Adrenal gland (tissue), 12 donors: ENCODE results near the gene PPP1R12B. TPM values are rescaled to one million over a fixed set of nuclear protein-coding genes. Genes with fewer than 3 reads are reported as not detected.
"Not testable (repeated sequence)": the region's sequence is repeated elsewhere in the genome, so short reads cannot be mapped to it uniquely, and the experiment has no call there.

Experiments
- DNase-seq, 7 donors: peaks; one replicate each; pipeline ENCODE4 v3.0.0-alpha.2; 2019 to 2020
- H3K27ac ChIP-seq, 5 donors: fragments of 200-600 bp; sonication (generic) in 4 of 5; 1 replicate in 3 of 5; 2 replicates in 2 of 5; pipeline versions ENCODE4 v1.5.1 to v1.8.0; 2016 to 2020; ENCODE audit warnings: mild to moderate bottlenecking in 1 of 5
- H3K27me3 ChIP-seq: fragments of 200-600 bp; 2 replicates; pipeline ENCODE4 v1.8.0; 2021
- H3K36me3 ChIP-seq, 2 donors: fragments of 200-600 bp; replicated peaks in 1 of 2; 1 replicate in 1 of 2; 2 replicates in 1 of 2; pipeline versions ENCODE4 v1.5.1 to v1.8.0; 2018 to 2022
- H3K4me1 ChIP-seq, 2 donors: fragments of 200-600 bp; replicated peaks in 1 of 2; 1 replicate in 1 of 2; 2 replicates in 1 of 2; pipeline versions ENCODE4 v1.5.1 to v1.8.0; 2018 to 2021
- H3K4me3 ChIP-seq, 4 donors: fragments of 200-600 bp; sonication (generic) in 3 of 4; one replicate each; pipeline ENCODE4 v1.5.1; 2016 to 2018
- H3K9me3 ChIP-seq, 3 donors: fragments of 200-600 bp; sonication (generic) in 1 of 3; replicated peaks in 1 of 3; 1 replicate in 2 of 3; 2 replicates in 1 of 3; pipeline versions ENCODE4 v1.5.1 to v1.8.0; 2016 to 2021
- POLR2A ChIP-seq, 2 donors: fragments of 450-650 bp; IDR thresholded peaks; one replicate each; pipeline ENCODE4 v1.6.1; 2017; ENCODE audit warnings: antibody characterized with exemption in 2 of 2, mild to moderate bottlenecking in 2 of 2, moderate library complexity in 1 of 2
- WGBS, 4 donors: extraction: QIAGEN DNeasy Blood & Tissue Kit in 2 of 4; methylation state at CpG; one replicate each; pipeline versions ENCODE4 v1.1.5 to v1.1.7; 2013 to 2017; 5-methylcytosine and 5-hydroxymethylcytosine counted together
- intact Hi-C, 2 donors: fragments of 100-400 bp; cut with DNase I; formaldehyde crosslinking; loops; one replicate each; pipeline versions ENCODE4 v1.14.1 to v1.15.0; 2022 to 2023
- polyA plus RNA-seq, 3 donors: library from polyadenylated mRNA; stranded (reverse); fragments of 200-250 nt in 2 of 3; fragments of 350-450 nt in 1 of 3; fragmentation: Illumina TruSeq in 1 of 3; extraction: RNeasy Lipid Tissue Mini Kit (QIAGEN cat#74804) in 1 of 3; gene quantifications; one replicate each; pipeline ENCODE4 v1.2.3, GENCODE V29; 2013 to 2014
- total RNA-seq, 9 donors: library from RNA; depleted of rRNA in 4 of 9; stranded (reverse); fragments of >200 nt in 4 of 9; fragments of 120-200 nt in 1 of 9; fragmentation: NEBNext Ultra II Directional in 1 of 9; extraction: Animal tissue kit (Norgen Biotek cat#: 25700) in 1 of 9; gene quantifications; one replicate each; pipeline versions ENCODE4 v1.1.0 to v1.2.4, GENCODE V29; 2013 to 2023
- TF ChIP-seq, protein P1 (sequence below), 6 experiments: fragments of 450-650 bp in 4 of 6; fragments of 200-600 bp in 2 of 6; sonication (generic) in 1 of 6; IDR thresholded peaks; 1 replicate in 5 of 6; 2 replicates in 1 of 6; pipeline versions ENCODE4 v1.5.1 to v1.8.0; 2016 to 2021; ENCODE audit warnings: antibody characterized with exemption in 6 of 6, mild to moderate bottlenecking in 2 of 6, moderate library complexity in 1 of 6
- donor health status: healthy with polysubstance abuse.
- donor health status: Bipolar disorder and iron deficiency.
- donor health status: DM: yes; HTN: yes; CAD: no.
- donor health status: DM: no; HTN: no; CAD: no.
- donor health status: DM: no; HTN: no; CAD: no.
- donor health status: DM: yes; HTN: yes; CAD: no.

Gene PPP1R12B
- total and polyA plus RNA-seq, 12 donors: 3.0 to 43.9 (median 19.8) TPM

DNA sequence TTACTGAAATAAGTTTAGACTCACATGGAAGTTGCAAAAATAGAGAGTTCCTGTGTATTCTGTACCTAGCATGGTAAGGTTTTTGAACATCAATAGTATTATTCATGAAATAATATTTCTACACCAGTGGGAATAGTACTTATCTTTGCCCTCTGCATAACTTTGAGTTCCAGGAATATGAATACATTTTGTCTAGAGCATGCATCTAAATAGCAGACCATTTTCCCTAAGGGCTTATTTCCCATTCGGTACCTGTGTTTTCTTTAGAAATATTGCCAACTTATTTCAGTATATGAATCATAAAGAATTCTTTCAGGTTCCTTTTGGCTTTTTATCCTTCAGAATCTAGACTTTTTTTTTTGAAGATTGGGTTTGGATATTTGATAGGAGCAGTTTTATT lies 81.6 kb downstream of the PPP1R12B start:
- intact Hi-C loops: not testable (repeated sequence)
- WGBS, 4 donors: 82 to 95% (median 86%) methylated on average over 1 of the region's 1 CpG

DNA sequence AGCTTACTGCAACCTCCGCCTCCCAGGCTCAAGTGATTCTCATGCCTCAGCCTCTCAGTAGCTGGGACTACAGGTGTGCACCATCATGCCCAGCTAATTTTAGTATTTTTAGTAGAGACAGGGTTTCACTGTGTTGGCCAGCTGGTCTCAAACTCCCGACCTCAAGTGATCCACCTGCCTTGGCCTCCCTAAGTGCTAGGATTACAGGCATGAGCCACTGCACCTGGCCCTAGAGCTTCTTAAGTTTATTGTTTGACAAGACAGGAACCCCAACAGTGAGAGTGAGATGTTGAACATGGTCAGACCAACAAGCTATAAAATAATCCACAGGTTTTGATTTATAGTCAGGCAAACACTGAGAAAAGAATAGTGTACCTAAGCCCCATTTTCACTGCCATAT lies 83.8 kb downstream of the PPP1R12B start:
- H3K4me1 ChIP-seq, intact Hi-C loops, H3K4me3 ChIP-seq, H3K27ac ChIP-seq, DNase-seq, H3K9me3 ChIP-seq, H3K27me3 ChIP-seq: not testable (repeated sequence)
- 90 to 99% (median 96%) methylated on average over 2 of the region's 2 CpGs for WGBS, 4 donors
- peaks cover 0 to 10% of the 10 kb centered on the region in 2 donors for H3K36me3 ChIP-seq

More for the DNA sequence above, 81.6 kb downstream of the PPP1R12B start:
- not testable (repeated sequence) for H3K9me3 ChIP-seq, H3K4me3 ChIP-seq, H3K4me1 ChIP-seq, DNase-seq, H3K27ac ChIP-seq, H3K27me3 ChIP-seq
- H3K36me3 ChIP-seq: peaks cover 0 to 10% of the 10 kb centered on the region in 2 donors

DNA sequence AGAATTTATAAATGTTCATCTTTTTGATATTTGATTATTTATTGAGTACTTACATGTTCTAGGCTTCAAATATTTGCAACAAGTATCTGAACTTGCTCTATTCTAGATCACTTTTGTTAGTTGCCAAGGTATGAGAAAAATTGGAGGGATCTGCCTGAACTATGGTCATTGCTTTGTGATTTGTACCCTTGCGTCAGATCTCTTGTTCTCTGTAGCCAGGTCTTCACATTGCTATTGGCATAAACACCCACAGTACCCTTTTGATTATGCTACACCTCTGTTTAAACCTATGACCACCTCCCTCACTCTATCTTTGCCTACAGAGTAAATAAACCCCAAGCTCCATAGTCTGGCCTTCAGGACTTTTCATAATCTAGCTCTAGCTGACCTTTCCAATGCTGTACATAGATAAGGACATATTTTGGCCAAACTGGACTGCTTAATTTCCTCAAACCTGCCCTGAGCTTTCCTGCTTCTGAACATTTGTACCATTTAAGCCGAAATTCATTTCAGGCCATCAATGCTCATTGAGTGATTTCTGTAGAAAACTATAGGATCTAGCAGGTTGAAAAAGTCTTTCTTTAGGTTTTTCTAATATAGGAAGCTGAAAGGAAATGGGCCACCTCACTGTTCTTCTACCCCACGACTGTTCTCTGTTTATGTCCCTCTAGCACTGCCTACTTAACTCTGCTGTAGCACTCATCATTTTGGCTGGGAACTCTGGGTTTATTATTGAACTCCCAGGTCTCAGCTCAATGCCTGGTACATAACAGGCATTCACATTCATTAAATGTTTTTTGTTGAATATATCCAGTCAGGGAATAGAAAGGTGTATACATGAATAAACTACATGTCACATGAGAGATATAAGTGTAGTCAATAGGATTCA lies 84.9 kb downstream of the PPP1R12B start:
- no peak for DNase-seq
- TF ChIP-seq POLR2A (IDR thresholded peaks at IDR 0.05): no peak
- TF ChIP-seq, protein P1, sequence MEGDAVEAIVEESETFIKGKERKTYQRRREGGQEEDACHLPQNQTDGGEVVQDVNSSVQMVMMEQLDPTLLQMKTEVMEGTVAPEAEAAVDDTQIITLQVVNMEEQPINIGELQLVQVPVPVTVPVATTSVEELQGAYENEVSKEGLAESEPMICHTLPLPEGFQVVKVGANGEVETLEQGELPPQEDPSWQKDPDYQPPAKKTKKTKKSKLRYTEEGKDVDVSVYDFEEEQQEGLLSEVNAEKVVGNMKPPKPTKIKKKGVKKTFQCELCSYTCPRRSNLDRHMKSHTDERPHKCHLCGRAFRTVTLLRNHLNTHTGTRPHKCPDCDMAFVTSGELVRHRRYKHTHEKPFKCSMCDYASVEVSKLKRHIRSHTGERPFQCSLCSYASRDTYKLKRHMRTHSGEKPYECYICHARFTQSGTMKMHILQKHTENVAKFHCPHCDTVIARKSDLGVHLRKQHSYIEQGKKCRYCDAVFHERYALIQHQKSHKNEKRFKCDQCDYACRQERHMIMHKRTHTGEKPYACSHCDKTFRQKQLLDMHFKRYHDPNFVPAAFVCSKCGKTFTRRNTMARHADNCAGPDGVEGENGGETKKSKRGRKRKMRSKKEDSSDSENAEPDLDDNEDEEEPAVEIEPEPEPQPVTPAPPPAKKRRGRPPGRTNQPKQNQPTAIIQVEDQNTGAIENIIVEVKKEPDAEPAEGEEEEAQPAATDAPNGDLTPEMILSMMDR (IDR thresholded peaks at IDR 0.05): no peak
- 87 to 93% (median 90%) methylated on average over 3 of the region's 3 CpGs for WGBS, 4 donors
- Histone ChIP-seq H3K27me3 (no peaks in the 10 kb centered on the region), H3K9me3 (no peaks in the 10 kb centered on the region), H3K27ac (no peak overlapping the region), H3K4me3 (no peak overlapping the region), H3K36me3 (peaks cover 0 to 11% of the 10 kb centered on the region in 2 donors), H3K4me1 (no peaks in the 10 kb centered on the region)
- intact Hi-C loops: no loop called here

DNA sequence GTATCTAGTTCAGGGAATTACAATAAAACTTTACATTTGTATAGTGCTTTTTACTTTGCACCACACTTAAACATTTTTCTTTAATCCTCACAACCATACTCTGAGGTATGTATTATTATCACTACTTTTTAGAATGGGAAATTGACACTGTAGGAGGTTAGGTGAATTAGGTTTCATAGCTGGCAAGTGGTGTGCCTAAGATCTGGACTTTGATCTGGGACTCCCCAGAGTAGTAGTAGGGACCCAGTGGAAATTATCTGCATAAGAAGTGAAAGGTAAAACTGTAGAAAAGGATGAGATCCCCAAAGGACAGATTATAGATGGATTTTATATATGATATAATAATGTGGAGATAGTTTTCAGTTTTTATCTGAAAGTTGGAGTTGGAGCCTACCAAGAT lies 85.6 kb downstream of the PPP1R12B start:
- no peak overlapping the region for H3K4me3 ChIP-seq
- no peaks in the 10 kb centered on the region for H3K27me3 ChIP-seq
- no peak for TF ChIP-seq POLR2A (IDR thresholded peaks at IDR 0.05)
- TF ChIP-seq, protein P1 (IDR thresholded peaks at IDR 0.05): no peak
- DNase-seq: no peak
- H3K9me3 ChIP-seq: no peaks in the 10 kb centered on the region
- no peaks in the 10 kb centered on the region for H3K4me1 ChIP-seq
- peaks cover 0 to 15% of the 10 kb centered on the region in 2 donors for H3K36me3 ChIP-seq
- intact Hi-C loops: no loop called here
- H3K27ac ChIP-seq: no peak overlapping the region

DNA sequence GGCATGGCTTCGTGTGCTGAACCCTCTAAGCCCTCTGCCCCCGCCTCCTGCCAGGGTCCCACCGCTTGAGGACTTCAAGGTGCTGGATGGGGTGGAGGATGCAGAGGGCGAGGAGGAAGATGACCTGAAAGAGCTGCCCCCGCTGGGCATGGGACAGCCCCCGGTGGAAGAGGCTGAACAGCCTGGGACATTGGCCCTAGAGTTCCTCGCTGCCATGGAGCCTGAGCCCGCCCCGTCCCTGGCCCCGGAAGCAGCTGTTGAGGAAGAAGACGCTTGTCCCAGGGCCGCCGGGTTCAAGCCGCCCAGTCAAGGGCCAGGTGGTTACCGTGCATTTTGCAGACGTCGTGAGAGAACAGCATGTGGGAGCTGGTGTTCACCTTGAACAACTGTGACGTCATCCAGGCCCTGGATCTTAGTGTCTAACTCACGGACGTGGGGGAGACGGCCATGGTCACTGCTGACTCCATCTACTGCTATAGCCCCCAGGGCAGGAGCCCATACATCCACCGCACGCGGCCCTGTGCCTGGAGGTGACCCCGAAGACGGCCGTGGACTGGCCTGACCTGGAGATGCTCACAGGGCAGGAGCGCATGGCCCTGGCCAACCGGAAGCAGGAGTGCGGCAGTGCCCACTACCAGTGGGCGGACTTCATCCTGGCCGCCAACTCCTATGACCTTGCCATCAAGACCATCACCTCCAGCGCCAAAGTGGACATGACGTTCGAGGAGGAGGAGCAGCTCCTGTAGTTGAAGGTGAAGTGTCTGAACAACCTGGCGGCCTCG lies 90.1 kb downstream of the PPP1R12B start:
- Histone ChIP-seq H3K36me3 (peaks cover 0 to 9% of the 10 kb centered on the region in 2 donors), H3K27me3 (no peaks in the 10 kb centered on the region), H3K27ac (no peak overlapping the region), H3K9me3 (no peaks in the 10 kb centered on the region), H3K4me3 (no peak overlapping the region), H3K4me1 (no peaks in the 10 kb centered on the region)
- WGBS, 4 donors: 96 to 97% (median 96%) methylated on average over 16 to 37 of the region's 37 CpGs
- TF ChIP-seq, protein P1 (IDR thresholded peaks at IDR 0.05): no peak
- no peak for TF ChIP-seq POLR2A (IDR thresholded peaks at IDR 0.05)
- DNase-seq: no peak
- intact Hi-C loops: no loop called here
